ENCODE results near the gene TOR1A. TPM values are rescaled to one million over a fixed set of nuclear protein-coding genes. Genes with fewer than 3 reads are reported as not detected.
A peak's percentile ranks its signal among the peaks of the same experiment; 100 is the strongest.

The TOR1A gene
- 38.2 and 47.2 TPM in 2 replicates for total RNA-seq

GRCh38 chr9:129823935-129824601 lies at the start of gene TOR1A:
TOR1A (minus strand) TSS chr9:129824136; CDS start chr9:129824085, 51 bp downstream.

GRCh38 chr9:129835128-129835859 lies 11.4 kb upstream of the TOR1A start, which contains the start of the genes C9orf78 and USP20:
C9orf78 (minus strand) TSS chr9:129835275; CDS start chr9:129835221, 54 bp downstream.
USP20 (plus strand) TSS chr9:129835458; CDS start chr9:129852556, 17,098 bp downstream.

GRCh38 chr9:129802833-129803675 lies 20.9 kb downstream of the TOR1A start, which contains the start of gene TOR1B:
TOR1B (plus strand) TSS chr9:129803184; CDS start chr9:129803213, 29 bp downstream.

Small RNAs within 50 kb of the gene (small RNA-seq; reads per million reads assigned to genes)
- 1.4 reads per million, percentile 58 among the genes with 10 or more reads in this experiment for gene MIR6855

Other genes with a start within 250 kb of the TOR1A start
- 0.11 TPM in 1 of 2 replicates, not detected in the other for gene C9orf50, start 203.0 kb downstream of the TOR1A start, total RNA-seq
- 25.1 and 26.4 TPM in 2 replicates for gene NTMT1, start 198.0 kb downstream of the TOR1A start, total RNA-seq
- gene ASB6, start 182.0 kb downstream of the TOR1A start, total RNA-seq: 17.1 and 19.7 TPM in 2 replicates
- gene PRRX2, start 158.5 kb downstream of the TOR1A start, total RNA-seq: 20.9 and 25.9 TPM in 2 replicates
- 27.6 and 38.0 TPM in 2 replicates for gene PTGES, start 71.1 kb downstream of the TOR1A start, total RNA-seq
- gene TOR1B, start 21.0 kb downstream of the TOR1A start, total RNA-seq: 24.7 and 32.5 TPM in 2 replicates
- gene C9orf78, start 11.1 kb upstream of the TOR1A start, total RNA-seq: 36.2 and 38.0 TPM in 2 replicates
- 7.4 and 7.8 TPM in 2 replicates for gene USP20, start 11.3 kb upstream of the TOR1A start, total RNA-seq
- gene FNBP1, start 219.1 kb upstream of the TOR1A start, total RNA-seq: 23.6 and 29.4 TPM in 2 replicates
- gene GPR107, start 229.8 kb upstream of the TOR1A start, total RNA-seq: 33.8 and 36.3 TPM in 2 replicates